NT2/D1 (cell line): ENCODE data around the gene CNNM1.

Experiments used
- DNase-seq: peaks from one replicate; pipeline ENCODE4 v3.0.0-alpha.2; 2011; ENCODE audit warnings: low read depth, low spot score
- H3K27me3 ChIP-seq: 2 replicates; pipeline ENCODE4 v1.6.0; 2011; ENCODE audit warnings: mild to moderate bottlenecking; ENCODE audit not compliant: insufficient read length, insufficient read depth
- H3K36me3 ChIP-seq: 2 replicates; pipeline ENCODE4 v1.6.1; 2011; ENCODE audit warnings: mild to moderate bottlenecking, low read length, mixed read lengths; ENCODE audit not compliant: insufficient read depth, insufficient read length
- H3K4me1 ChIP-seq: 2 replicates; pipeline ENCODE4 v1.5.1; 2011; ENCODE audit not compliant: insufficient read depth, insufficient read length
- H3K4me3 ChIP-seq: 2 replicates; pipeline ENCODE4 v1.5.1; 2011; ENCODE audit warnings: low read depth; ENCODE audit not compliant: insufficient read length
- H3K9ac ChIP-seq: 2 replicates; pipeline ENCODE4 v1.6.0; 2011; ENCODE audit warnings: low read depth; ENCODE audit not compliant: insufficient read length
- H3K9me3 ChIP-seq: 2 replicates; pipeline ENCODE4 v1.5.1; 2011; ENCODE audit warnings: mild to moderate bottlenecking, low read length; ENCODE audit not compliant: insufficient read depth
- SUZ12 ChIP-seq: IDR thresholded peaks from 2 replicates; pipeline ENCODE4 v1.6.1; 2011; ENCODE audit not compliant: insufficient read length, insufficient read depth; ENCODE audit errors: extremely low read depth
- YY1 ChIP-seq: IDR thresholded peaks from 2 replicates; pipeline ENCODE4 v1.6.1; 2011; ENCODE audit not compliant: insufficient read length, insufficient read depth
- ZNF274 ChIP-seq: IDR thresholded peaks from 2 replicates; pipeline ENCODE4 v1.6.1; 2011; ENCODE audit warnings: mild to moderate bottlenecking, low read depth, low read length

Gene CNNM1

DNA sequence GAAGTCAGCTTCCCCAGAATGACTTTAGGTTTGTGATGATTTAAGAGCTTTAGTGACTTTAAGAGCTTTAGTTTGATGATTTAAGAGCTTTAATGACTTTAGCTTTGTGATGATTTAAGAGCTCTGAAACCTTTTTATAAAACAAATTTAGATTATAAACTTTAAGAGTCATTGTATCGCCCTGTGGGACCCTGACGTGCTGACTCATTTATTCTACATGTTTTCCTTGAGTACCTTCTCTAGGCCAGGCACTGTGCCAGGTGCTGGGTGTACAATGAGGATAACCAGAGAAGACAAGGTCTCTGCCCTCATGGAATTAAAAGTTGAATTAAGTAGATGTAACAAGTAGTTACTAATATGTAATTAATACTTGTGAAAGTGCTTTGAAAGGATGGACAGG, 45.4 kb downstream of the CNNM1 start:
- peaks cover 2% of the 10 kb centered on the region for H3K4me1 ChIP-seq
- no peak for TF ChIP-seq ZNF274
- no peak for TF ChIP-seq SUZ12
- no peak for TF ChIP-seq YY1
- no peaks in the 10 kb centered on the region for H3K27me3 ChIP-seq
- H3K36me3 ChIP-seq, result no peaks in the 10 kb centered on the region
- H3K9ac ChIP-seq, result no peak overlapping the region
- H3K4me3 ChIP-seq, result no peak overlapping the region
- H3K9me3 ChIP-seq, result no peaks in the 10 kb centered on the region
- no peak for DNase-seq

GRCh38 chr10:99374972-99375371, 45.8 kb downstream of the CNNM1 start:
- H3K4me3 ChIP-seq, result no peak overlapping the region
- H3K9me3 ChIP-seq, result no peaks in the 10 kb centered on the region
- peaks cover 2% of the 10 kb centered on the region for H3K4me1 ChIP-seq
- no peaks in the 10 kb centered on the region for H3K36me3 ChIP-seq
- H3K9ac ChIP-seq, result no peak overlapping the region
- no peak for DNase-seq
- H3K27me3 ChIP-seq, result no peaks in the 10 kb centered on the region
- TF ChIP-seq YY1 (no peak), ZNF274 (no peak), SUZ12 (no peak)

GRCh38 chr10:99375426-99375825, 46.3 kb downstream of the CNNM1 start:
- no peak for TF ChIP-seq ZNF274
- TF ChIP-seq SUZ12, result no peak
- TF ChIP-seq YY1, result no peak
- H3K9me3 ChIP-seq, result no peaks in the 10 kb centered on the region
- no peak for DNase-seq
- H3K4me1 ChIP-seq, result peaks cover 2% of the 10 kb centered on the region
- H3K4me3 ChIP-seq, result no peak overlapping the region
- no peaks in the 10 kb centered on the region for H3K27me3 ChIP-seq
- H3K9ac ChIP-seq, result no peak overlapping the region
- H3K36me3 ChIP-seq, result no peaks in the 10 kb centered on the region

GRCh38 chr10:99382176-99382575, 53.0 kb downstream of the CNNM1 start:
- Histone ChIP-seq H3K4me1 (no peaks in the 10 kb centered on the region), H3K4me3 (no peak overlapping the region), H3K27me3 (no peaks in the 10 kb centered on the region), H3K36me3 (no peaks in the 10 kb centered on the region), H3K9me3 (no peaks in the 10 kb centered on the region), H3K9ac (no peak overlapping the region)
- no peak for DNase-seq
- no peak for TF ChIP-seq ZNF274
- TF ChIP-seq SUZ12, result no peak
- no peak for TF ChIP-seq YY1

DNA sequence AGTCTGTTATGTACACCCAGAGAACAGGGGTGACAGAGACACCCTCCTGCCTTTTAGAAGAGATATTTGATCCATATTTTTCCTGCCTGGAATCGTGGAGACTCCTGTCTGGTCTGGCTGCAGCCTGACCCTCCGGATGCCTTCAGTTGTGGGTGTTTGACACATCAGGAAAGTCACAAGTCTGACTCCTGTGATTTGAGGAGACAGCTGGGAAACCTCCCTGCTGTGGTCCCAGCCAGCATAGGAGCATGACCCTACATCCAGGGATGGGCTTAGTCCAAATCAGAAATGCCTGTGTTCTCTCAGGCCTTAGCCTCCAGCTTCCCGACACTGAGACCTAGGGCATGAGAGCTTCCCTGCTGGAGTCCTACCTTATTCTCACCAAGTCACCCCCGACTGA, 57.9 kb downstream of the CNNM1 start:
- TF ChIP-seq ZNF274 (no peak), YY1 (no peak), SUZ12 (no peak)
- no peaks in the 10 kb centered on the region for H3K9me3 ChIP-seq

DNA sequence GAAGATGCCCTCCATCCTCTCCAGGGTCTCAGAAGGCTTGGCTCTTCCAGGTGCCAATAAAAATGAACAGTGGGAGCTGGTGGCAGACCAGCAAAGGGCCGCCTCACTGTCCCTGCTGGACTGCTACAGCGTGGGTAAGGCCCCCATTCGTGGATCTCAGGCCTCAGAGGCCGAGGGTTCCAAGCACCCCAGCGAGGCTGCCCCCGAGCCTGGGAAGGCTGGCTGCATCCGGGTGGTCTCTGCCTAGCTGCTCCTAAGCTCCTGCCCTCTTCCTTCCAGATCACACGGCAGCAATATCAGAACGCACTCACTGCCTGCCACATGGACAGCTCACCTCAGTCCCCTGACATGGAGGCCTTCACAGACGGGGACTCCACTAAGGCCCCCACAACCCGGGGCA, 58.4 kb downstream of the CNNM1 start:
- H3K4me3 ChIP-seq, result no peak overlapping the region
- no peak for TF ChIP-seq YY1
- no peak for TF ChIP-seq SUZ12
- no peak for TF ChIP-seq ZNF274
- H3K4me1 ChIP-seq, result no peaks in the 10 kb centered on the region
- H3K27me3 ChIP-seq, result no peaks in the 10 kb centered on the region
- H3K9me3 ChIP-seq, result no peaks in the 10 kb centered on the region
- H3K9ac ChIP-seq, result no peak overlapping the region
- no peaks in the 10 kb centered on the region for H3K36me3 ChIP-seq
- DNase-seq, result no peak

More for the DNA sequence above, 57.9 kb downstream of the CNNM1 start:
- no peaks in the 10 kb centered on the region for H3K27me3 ChIP-seq
- no peak overlapping the region for H3K4me3 ChIP-seq
- no peaks in the 10 kb centered on the region for H3K4me1 ChIP-seq
- H3K9ac ChIP-seq, result no peak overlapping the region
- DNase-seq, result no peak
- H3K36me3 ChIP-seq, result no peaks in the 10 kb centered on the region

- H3K4me3 ChIP-seq, result no peak overlapping the region
- no peak for TF ChIP-seq YY1
- H3K36me3 ChIP-seq, result no peaks in the 10 kb centered on the region
- no peak overlapping the region for H3K9ac ChIP-seq
- H3K4me1 ChIP-seq, result no peaks in the 10 kb centered on the region
- no peak for DNase-seq
- H3K27me3 ChIP-seq, result no peaks in the 10 kb centered on the region
- H3K9me3 ChIP-seq, result no peaks in the 10 kb centered on the region
These were observed 60.7 kb downstream of the CNNM1 start for GRCh38 chr10:99389729-99390480.

- no peaks in the 10 kb centered on the region for H3K9me3 ChIP-seq
- TF ChIP-seq YY1, result no peak
- TF ChIP-seq ZNF274, result no peak
- no peak for TF ChIP-seq SUZ12
- no peaks in the 10 kb centered on the region for H3K36me3 ChIP-seq
- no peak overlapping the region for H3K9ac ChIP-seq
- H3K4me1 ChIP-seq, result no peaks in the 10 kb centered on the region
- no peak for DNase-seq
- H3K4me3 ChIP-seq, result no peak overlapping the region
- no peaks in the 10 kb centered on the region for H3K27me3 ChIP-seq
These were observed 62.2 kb downstream of the CNNM1 start for GRCh38 chr10:99391346-99391745.
